HG02610 (cell line): ENCODE measurements around the gene KCNA1.

Experiments used
- ATAC-seq: cut with Tn5 transposase; IDR thresholded peaks from one replicate; pipeline ENCODE4 v1.9.1; 2021; ENCODE audit warnings: mild to moderate bottlenecking, moderate library complexity; ENCODE audit not compliant: unreplicated experiment

Gene KCNA1

GRCh38 chr12:4958697-4959375, 49.1 kb downstream of the KCNA1 start:
- ATAC-seq = no peak

- no peak for ATAC-seq
Observed at GRCh38 chr12:4959381-4959780, 49.7 kb downstream of the KCNA1 start.

GRCh38 chr12:4960030-4960429, 50.3 kb downstream of the KCNA1 start:
- ATAC-seq = no peak

- no peak for ATAC-seq
Observed at GRCh38 chr12:4960547-4960946, 50.8 kb downstream of the KCNA1 start.

- no peak for ATAC-seq
Observed at GRCh38 chr12:4961311-4961710, 51.6 kb downstream of the KCNA1 start.

GRCh38 chr12:4962539-4963486, 53.1 kb downstream of the KCNA1 start:
- no peak for ATAC-seq
